Measurements from ENCODE around the gene GLI3. TPM values are rescaled to one million over a fixed set of nuclear protein-coding genes. Genes with fewer than 3 reads are reported as not detected.

The GLI3 gene
- polyA plus RNA-seq, 2 of the 4 experiments (the other 2 are of a cell fraction), result 0.09 TPM; not detected in 1

GRCh38 chr7:42193471-42194129, 43.4 kb downstream of the GLI3 start:
- ChIA-PET CTCF (interaction anchor here (1.1 kb wide), 1 partner anchor 13 kb away, joined by 3 read pairs; no protein-coding TSS in a partner anchor), POLR2A (interaction anchor here (0.6 kb wide), 1 partner anchor 543 kb away, joined by 3 read pairs; no protein-coding TSS in a partner anchor)
- FAIRE-seq (no peak), DNase-seq (ENCODE audit: low read depth in 1 of 2, low spot score in 1 of 2) (no peak), ATAC-seq (no peak)
- no peaks in the 10 kb centered on the region for H3K4me1 ChIP-seq
- TF ChIP-seq FOSL2 (IDR thresholded peaks at IDR 0.05) (no peak), FOSL2 (CRISPR knock-in tag; IDR thresholded peaks at IDR 0.05) (no peak), MAFK (IDR thresholded peaks at IDR 0.05; ENCODE audit: partially characterized antibody) (no peak), HOXB5 (CRISPR knock-in tag; IDR thresholded peaks at IDR 0.05) (no peak), PHF8 (IDR thresholded peaks at IDR 0.05; ENCODE audit: borderline replicate concordance, low read depth) (no peak), ZC3H11A (IDR thresholded peaks at IDR 0.05) (no peak), RCOR1 (IDR thresholded peaks at IDR 0.05; ENCODE audit: low read depth, low read length) (no peak), ATOH8 (CRISPR knock-in tag; IDR thresholded peaks at IDR 0.05; ENCODE audit: low read depth) (no peak), ELK1 (IDR thresholded peaks at IDR 0.05; ENCODE audit: low read depth, low read length) (no peak)
- TF ChIP-seq, protein P1, sequence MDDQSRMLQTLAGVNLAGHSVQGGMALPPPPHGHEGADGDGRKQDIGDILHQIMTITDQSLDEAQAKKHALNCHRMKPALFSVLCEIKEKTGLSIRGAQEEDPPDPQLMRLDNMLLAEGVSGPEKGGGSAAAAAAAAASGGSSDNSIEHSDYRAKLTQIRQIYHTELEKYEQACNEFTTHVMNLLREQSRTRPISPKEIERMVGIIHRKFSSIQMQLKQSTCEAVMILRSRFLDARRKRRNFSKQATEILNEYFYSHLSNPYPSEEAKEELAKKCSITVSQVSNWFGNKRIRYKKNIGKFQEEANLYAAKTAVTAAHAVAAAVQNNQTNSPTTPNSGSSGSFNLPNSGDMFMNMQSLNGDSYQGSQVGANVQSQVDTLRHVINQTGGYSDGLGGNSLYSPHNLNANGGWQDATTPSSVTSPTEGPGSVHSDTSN (IDR thresholded peaks at IDR 0.05), result no peak
- no peak overlapping the region for H3K27ac ChIP-seq
- no peak overlapping the region for H3K4me2 ChIP-seq
- H3K9me3 ChIP-seq, result no peaks in the 10 kb centered on the region
- WGBS (ENCODE audit: missing lambda C conversion rate), result 54% methylated on average over 8 of the region's 8 CpGs
- no peak overlapping the region for H3K4me3 ChIP-seq

- Histone ChIP-seq H3K9me3 (no peaks in the 10 kb centered on the region), H3K4me3 (no peak overlapping the region), H3K4me2 (no peak overlapping the region), H3K4me1 (no peaks in the 10 kb centered on the region), H3K27ac (no peak overlapping the region)
- DNase-seq (ENCODE audit: low read depth in 1 of 2, low spot score in 1 of 2) (no peak), ATAC-seq (no peak), FAIRE-seq (no peak)
- WGBS (ENCODE audit: missing lambda C conversion rate), result 31% methylated on average over 7 of the region's 7 CpGs
- CTCF ChIA-PET, result interaction anchor here (1.1 kb wide), 1 partner anchor 13 kb away, joined by 3 read pairs; no protein-coding TSS in a partner anchor
- TF ChIP-seq KDM1A (IDR thresholded peaks at IDR 0.05; ENCODE audit: low read depth), result no peak
- TF ChIP-seq MAZ (IDR thresholded peaks at IDR 0.05; ENCODE audit: borderline replicate concordance, low read depth, low read length), result no peak
- no peak for TF ChIP-seq FOSB (CRISPR knock-in tag; IDR thresholded peaks at IDR 0.05)
- POLR2A ChIA-PET, result no interaction called here
Measured at GRCh38 chr7:42192851-42193461, 44.1 kb downstream of the GLI3 start.

- Histone ChIP-seq H3K4me2 (no peak overlapping the region), H3K27ac (no peak overlapping the region), H3K9me3 (no peaks in the 10 kb centered on the region), H3K4me3 (no peak overlapping the region), H3K4me1 (no peaks in the 10 kb centered on the region)
- CTCF ChIA-PET, result no interaction called here
- FAIRE-seq, result no peak
- DNase-seq (ENCODE audit: low read depth in 1 of 2, low spot score in 1 of 2), result no peak
- whole genome bisulfite sequencing (ENCODE audit: missing lambda C conversion rate), result 80% methylated on average over 3 of the region's 3 CpGs
- ATAC-seq, result no peak
- no peak for TF ChIP-seq NPAS2 (CRISPR knock-in tag; IDR thresholded peaks at IDR 0.05; ENCODE audit: borderline replicate concordance)
- TF ChIP-seq RCOR1 (IDR thresholded peaks at IDR 0.05; ENCODE audit: low read depth, low read length), result no peak
- no peak for TF ChIP-seq HOXA7 (CRISPR knock-in tag; IDR thresholded peaks at IDR 0.05)
- POLR2A ChIA-PET, result no interaction called here
Measured at GRCh38 chr7:42192066-42192465, 44.9 kb downstream of the GLI3 start.

DNA sequence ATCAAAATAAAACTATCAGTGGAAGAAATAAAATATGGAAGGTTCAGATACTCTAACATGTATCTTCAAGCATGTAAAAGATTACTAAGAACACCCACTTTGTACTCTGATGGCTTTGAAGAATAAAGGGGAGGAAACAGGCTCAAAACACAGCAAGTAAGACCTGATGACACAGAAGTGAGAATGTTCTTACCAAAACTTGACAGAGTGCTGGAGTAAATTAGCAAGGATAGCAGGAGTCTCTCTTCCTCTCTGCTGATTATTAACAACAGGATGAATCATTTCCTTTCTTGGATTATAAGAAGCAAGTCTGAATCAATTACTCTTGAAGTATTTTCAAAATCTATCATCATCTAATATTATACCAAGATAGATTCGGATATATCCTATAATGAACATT, 47.5 kb downstream of the GLI3 start:
- no peak overlapping the region for H3K4me2 ChIP-seq
- ATAC-seq (no peak), FAIRE-seq (no peak), DNase-seq (ENCODE audit: low read depth in 1 of 2, low spot score in 1 of 2) (no peak)
- no peaks in the 10 kb centered on the region for H3K4me1 ChIP-seq
- H3K9me3 ChIP-seq, result no peaks in the 10 kb centered on the region
- WGBS (ENCODE audit: missing lambda C conversion rate), result 56% methylated on average over 1 of the region's 1 CpG
- H3K4me3 ChIP-seq, result no peak overlapping the region
- H3K27ac ChIP-seq, result no peak overlapping the region
- CTCF ChIA-PET, result no interaction called here
- POLR2A ChIA-PET, result no interaction called here
- no peak for TF ChIP-seq CBX2 (IDR thresholded peaks at IDR 0.05; ENCODE audit: borderline replicate concordance, low read depth)
- no peak for TF ChIP-seq RAD21 (conservative IDR thresholded peaks at IDR 0.05 in 1 of 2, IDR thresholded peaks at IDR 0.05 in 1 of 2)
- TF ChIP-seq HMGXB4 (CRISPR knock-in tag; IDR thresholded peaks at IDR 0.05; ENCODE audit: borderline replicate concordance), result no peak
- TF ChIP-seq ZNF302 (CRISPR knock-in tag; IDR thresholded peaks at IDR 0.05), result no peak
- no peak for TF ChIP-seq NR3C1 (IDR thresholded peaks at IDR 0.05)
- no peak for TF ChIP-seq ELK1 (IDR thresholded peaks at IDR 0.05; ENCODE audit: low read depth, low read length)
- TF ChIP-seq HDAC2 (IDR thresholded peaks at IDR 0.05), result no peak
- TF ChIP-seq POLR2A (IDR thresholded peaks at IDR 0.05; ENCODE audit: low read length), result no peak
- no peak for TF ChIP-seq EHMT2 (IDR thresholded peaks at IDR 0.05; ENCODE audit: low read depth)
